Measurements from ENCODE around the gene UBE2F.

The UBE2F gene

DNA sequence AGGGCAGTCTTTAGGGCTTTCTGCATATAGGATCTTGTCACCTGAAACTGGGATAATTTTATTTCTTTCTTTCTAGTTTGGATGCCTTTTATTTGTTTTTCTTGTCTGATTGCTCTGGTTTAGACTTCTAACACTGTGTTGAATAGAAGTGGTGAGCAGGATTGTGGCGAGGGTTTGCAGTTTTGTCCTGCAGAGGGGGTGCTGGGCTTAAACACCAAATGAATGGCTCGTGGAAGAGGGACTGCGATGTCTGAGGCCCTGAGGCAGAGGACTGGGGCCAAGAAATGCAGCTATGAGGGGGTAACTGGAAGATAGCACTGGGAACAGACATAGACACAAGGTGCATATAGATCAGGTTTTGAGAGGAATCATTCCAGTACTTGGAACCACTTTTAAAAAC lies 20.5 kb downstream of the UBE2F start:
- TF ChIP-seq, protein P1, sequence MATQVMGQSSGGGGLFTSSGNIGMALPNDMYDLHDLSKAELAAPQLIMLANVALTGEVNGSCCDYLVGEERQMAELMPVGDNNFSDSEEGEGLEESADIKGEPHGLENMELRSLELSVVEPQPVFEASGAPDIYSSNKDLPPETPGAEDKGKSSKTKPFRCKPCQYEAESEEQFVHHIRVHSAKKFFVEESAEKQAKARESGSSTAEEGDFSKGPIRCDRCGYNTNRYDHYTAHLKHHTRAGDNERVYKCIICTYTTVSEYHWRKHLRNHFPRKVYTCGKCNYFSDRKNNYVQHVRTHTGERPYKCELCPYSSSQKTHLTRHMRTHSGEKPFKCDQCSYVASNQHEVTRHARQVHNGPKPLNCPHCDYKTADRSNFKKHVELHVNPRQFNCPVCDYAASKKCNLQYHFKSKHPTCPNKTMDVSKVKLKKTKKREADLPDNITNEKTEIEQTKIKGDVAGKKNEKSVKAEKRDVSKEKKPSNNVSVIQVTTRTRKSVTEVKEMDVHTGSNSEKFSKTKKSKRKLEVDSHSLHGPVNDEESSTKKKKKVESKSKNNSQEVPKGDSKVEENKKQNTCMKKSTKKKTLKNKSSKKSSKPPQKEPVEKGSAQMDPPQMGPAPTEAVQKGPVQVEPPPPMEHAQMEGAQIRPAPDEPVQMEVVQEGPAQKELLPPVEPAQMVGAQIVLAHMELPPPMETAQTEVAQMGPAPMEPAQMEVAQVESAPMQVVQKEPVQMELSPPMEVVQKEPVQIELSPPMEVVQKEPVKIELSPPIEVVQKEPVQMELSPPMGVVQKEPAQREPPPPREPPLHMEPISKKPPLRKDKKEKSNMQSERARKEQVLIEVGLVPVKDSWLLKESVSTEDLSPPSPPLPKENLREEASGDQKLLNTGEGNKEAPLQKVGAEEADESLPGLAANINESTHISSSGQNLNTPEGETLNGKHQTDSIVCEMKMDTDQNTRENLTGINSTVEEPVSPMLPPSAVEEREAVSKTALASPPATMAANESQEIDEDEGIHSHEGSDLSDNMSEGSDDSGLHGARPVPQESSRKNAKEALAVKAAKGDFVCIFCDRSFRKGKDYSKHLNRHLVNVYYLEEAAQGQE (IDR thresholded peaks at IDR 0.05; ENCODE audit: insufficient read depth in 1 of 2, low read depth in 2 of 2, low read length in 2 of 2): no peak
- TF ChIP-seq SIN3A (IDR thresholded peaks at IDR 0.05; ENCODE audit: borderline replicate concordance, insufficient read depth, low read length) (no peak), FOXP2 (optimal IDR thresholded peaks at IDR 0.05; ENCODE audit: borderline replicate concordance, extremely low read depth, extremely low read length, insufficient read depth) (no peak), TAF1 (IDR thresholded peaks at IDR 0.05; ENCODE audit: borderline replicate concordance, insufficient read depth, low read length) (no peak), POLR2AphosphoS5 (IDR thresholded peaks at IDR 0.05; ENCODE audit: low read depth, low read length) (no peak)

DNA sequence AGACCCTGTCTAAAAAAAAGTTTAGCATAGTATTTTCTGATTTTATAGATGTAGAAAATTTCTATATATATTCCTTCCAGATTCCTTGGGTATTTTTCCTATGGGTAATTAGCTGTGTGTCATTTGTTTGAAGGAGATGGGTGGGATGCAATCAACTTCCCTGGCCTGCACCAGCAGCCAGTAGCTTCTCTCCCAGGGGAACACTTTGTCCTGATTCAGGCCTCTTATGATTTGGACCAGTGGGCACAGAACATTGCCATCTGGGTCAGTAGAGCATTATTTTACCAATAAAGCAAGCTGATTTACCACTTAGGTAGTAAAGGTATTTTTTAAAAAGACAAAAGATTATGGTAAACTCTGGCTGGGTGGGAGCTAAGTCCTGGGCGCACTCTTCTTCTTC lies 26.9 kb downstream of the UBE2F start:
- TF ChIP-seq POLR2AphosphoS5 (IDR thresholded peaks at IDR 0.05; ENCODE audit: low read depth, low read length): no peak
- no peak for TF ChIP-seq TAF1 (IDR thresholded peaks at IDR 0.05; ENCODE audit: borderline replicate concordance, insufficient read depth, low read length)
- TF ChIP-seq, protein P1 (IDR thresholded peaks at IDR 0.05; ENCODE audit: insufficient read depth in 1 of 2, low read depth in 2 of 2, low read length in 2 of 2): no peak
- no peak for TF ChIP-seq FOXP2 (optimal IDR thresholded peaks at IDR 0.05; ENCODE audit: borderline replicate concordance, extremely low read depth, extremely low read length, insufficient read depth)
- no peak for TF ChIP-seq SIN3A (IDR thresholded peaks at IDR 0.05; ENCODE audit: borderline replicate concordance, insufficient read depth, low read length)

DNA sequence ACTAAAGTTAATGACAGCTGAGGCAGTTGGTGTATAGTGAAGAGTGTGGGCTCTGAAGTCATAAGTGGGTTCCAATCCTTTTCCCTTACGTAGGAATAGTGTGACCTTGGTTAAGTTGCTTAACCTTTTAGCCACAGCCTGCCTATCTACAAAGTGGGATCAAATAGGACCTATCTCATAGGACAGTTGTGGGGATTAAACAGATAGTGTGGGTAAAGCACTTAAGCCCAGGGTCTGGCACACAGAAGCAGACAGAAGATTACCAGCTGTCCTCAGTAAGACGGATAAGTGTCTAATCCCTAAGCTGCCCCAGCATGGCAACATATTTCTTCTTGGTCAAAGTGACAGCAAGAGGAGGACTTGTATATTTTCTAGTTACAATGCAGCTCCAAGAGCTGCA lies 28.2 kb downstream of the UBE2F start:
- TF ChIP-seq TAF1 (IDR thresholded peaks at IDR 0.05; ENCODE audit: borderline replicate concordance, insufficient read depth, low read length) (no peak), POLR2AphosphoS5 (IDR thresholded peaks at IDR 0.05; ENCODE audit: low read depth, low read length) (no peak), FOXP2 (optimal IDR thresholded peaks at IDR 0.05; ENCODE audit: borderline replicate concordance, extremely low read depth, extremely low read length, insufficient read depth) (no peak), SIN3A (IDR thresholded peaks at IDR 0.05; ENCODE audit: borderline replicate concordance, insufficient read depth, low read length) (no peak)
- TF ChIP-seq, protein P1 (IDR thresholded peaks at IDR 0.05; ENCODE audit: insufficient read depth in 1 of 2, low read depth in 2 of 2, low read length in 2 of 2): no peak

DNA sequence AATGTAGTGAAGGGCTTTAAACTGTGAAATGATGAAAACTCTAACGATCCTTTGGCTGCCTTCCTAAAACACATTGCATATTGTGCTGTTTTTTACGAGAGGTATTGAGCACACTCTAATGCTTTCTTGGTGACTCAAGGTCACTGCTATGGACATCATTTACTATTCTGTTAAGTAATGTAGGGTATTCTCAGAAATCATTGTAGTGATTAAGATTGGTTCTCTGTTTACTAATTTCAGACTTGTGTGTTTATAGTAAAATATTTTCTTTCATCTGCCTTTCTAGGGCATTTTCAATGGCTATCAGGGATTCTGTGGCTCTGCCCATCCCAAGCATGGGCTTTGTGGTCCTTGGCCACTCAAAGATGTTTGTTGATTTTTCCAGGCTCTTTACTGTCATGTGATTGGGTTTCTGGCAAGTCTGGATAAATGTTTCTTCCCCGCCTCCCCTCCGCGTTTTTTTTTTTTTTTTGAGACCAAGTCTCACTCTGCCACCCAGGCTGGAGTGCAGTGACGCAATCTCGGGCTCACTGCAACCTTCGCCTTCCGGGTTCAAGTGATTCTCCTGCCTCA lies 29.3 kb downstream of the UBE2F start:
- TF ChIP-seq POLR2AphosphoS5 (IDR thresholded peaks at IDR 0.05; ENCODE audit: low read depth, low read length) (no peak), TAF1 (IDR thresholded peaks at IDR 0.05; ENCODE audit: borderline replicate concordance, insufficient read depth, low read length) (no peak), SIN3A (IDR thresholded peaks at IDR 0.05; ENCODE audit: borderline replicate concordance, insufficient read depth, low read length) (no peak), FOXP2 (optimal IDR thresholded peaks at IDR 0.05; ENCODE audit: borderline replicate concordance, extremely low read depth, extremely low read length, insufficient read depth) (no peak)
- TF ChIP-seq, protein P1 (IDR thresholded peaks at IDR 0.05; ENCODE audit: insufficient read depth in 1 of 2, low read depth in 2 of 2, low read length in 2 of 2): no peak
